ENCODE measurements around the gene ATP9B. TPM values are rescaled to one million over a fixed set of nuclear protein-coding genes. Genes with fewer than 3 reads are reported as not detected.

Gene ATP9B
- total RNA-seq, 1 experiment from 2014 or later: 10.7 TPM

- Histone ChIP-seq H3K36me3 (no peaks in the 10 kb centered on the region), H3K4me1 (replicated peaks) (peaks cover 32% of the 10 kb centered on the region), H3K27ac (0 out of 2 replicates have a peak overlapping the region, but pooled peaks have one; percentile 11), H3K9me3 (replicated peaks) (0 out of 2 replicates have a peak, but pooled peaks cover 2% of the 10 kb centered on the region), H3K27me3 (replicated peaks) (no peaks in the 10 kb centered on the region; the same call in 1 of the 2 replicates), H3K4me3 (peak overlapping the region; percentile 48)
- DNase-seq (ENCODE audit: low read depth in 1 of 2, low spot score in 2 of 2): peak in 1 of 2 experiments; percentile 71
Observed at GRCh38 chr18:79394534-79395307, 325.5 kb downstream of the ATP9B start.

DNA sequence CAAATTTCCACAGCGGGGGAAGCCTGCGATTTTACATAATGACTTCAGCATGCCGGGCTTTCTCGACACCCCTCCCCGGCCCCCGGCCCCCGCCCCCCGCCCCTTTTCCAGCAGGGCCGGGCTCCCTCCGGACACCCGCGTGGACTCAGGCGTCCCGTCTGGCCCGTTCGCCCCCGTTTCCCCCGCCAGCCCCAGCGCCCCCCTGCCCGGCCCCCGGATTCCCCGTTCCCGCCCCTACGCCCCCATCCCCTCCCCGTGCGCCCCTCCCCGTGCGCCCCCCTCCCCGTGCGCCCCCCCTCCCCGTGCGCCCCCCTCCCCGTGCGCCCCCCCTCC is 326.1 kb downstream of the ATP9B start:
- Histone ChIP-seq H3K4me3 (no peak overlapping the region), H3K27me3 (replicated peaks) (no peaks in the 10 kb centered on the region; the same call in 1 of the 2 replicates), H3K9me3 (replicated peaks) (0 out of 2 replicates have a peak, but pooled peaks cover 2% of the 10 kb centered on the region), H3K36me3 (no peaks in the 10 kb centered on the region), H3K27ac (no peak overlapping the region), H3K4me1 (replicated peaks) (peaks cover 33% of the 10 kb centered on the region)
- DNase-seq (ENCODE audit: low read depth in 1 of 2, low spot score in 2 of 2): no peak

DNA sequence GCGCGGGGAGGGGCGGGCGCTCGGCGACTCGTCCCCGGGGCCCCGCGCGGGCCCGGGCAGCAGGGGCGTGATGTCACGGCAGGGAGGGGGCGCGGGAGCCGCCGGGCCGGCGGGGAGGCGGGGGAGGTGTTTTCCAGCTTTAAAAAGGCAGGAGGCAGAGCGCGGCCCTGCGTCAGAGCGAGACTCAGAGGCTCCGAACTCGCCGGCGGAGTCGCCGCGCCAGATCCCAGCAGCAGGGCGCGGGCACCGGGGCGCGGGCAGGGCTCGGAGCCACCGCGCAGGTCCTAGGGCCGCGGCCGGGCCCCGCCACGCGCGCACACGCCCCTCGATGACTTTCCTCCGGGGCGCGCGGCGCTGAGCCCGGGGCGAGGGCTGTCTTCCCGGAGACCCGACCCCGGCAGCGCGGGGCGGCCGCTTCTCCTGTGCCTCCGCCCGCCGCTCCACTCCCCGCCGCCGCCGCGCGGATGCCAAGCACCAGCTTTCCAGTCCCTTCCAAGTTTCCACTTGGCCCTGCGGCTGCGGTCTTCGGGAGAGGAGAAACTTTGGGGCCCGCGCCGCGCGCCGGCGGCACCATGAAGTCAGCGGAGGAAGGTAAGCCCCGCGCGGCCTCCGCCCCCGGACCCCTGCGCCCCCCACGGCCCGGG is 326.7 kb downstream of the ATP9B start, which contains the start of gene NFATC1:
Gene NFATC1, plus strand, starts transcription at position 170 of the 644 bp plus-strand sequence. Its CDS starts 295 bp downstream, at position 465.
- Histone ChIP-seq H3K27me3 (replicated peaks) (no peaks in the 10 kb centered on the region; the same call in 1 of the 2 replicates), H3K4me3 (peak within 1 kb of the TSS; percentile 58), H3K9me3 (replicated peaks) (0 out of 2 replicates have a peak, but pooled peaks cover 2% of the 10 kb centered on the region), H3K27ac (0 out of 2 replicates have a peak within 1 kb of the TSS, but pooled peaks have one; percentile 11), H3K4me1 (replicated peaks) (peaks cover 33% of the 10 kb centered on the region), H3K36me3 (no peaks in the 10 kb centered on the region)
- DNase-seq (ENCODE audit: low read depth in 1 of 2, low spot score in 2 of 2): peak; percentile 43 to 81

GRCh38 chr18:79396431-79397246 is 327.4 kb downstream of the ATP9B start:
- H3K27me3 ChIP-seq (replicated peaks): no peaks in the 10 kb centered on the region; the same call in 1 of the 2 replicates
- 0 out of 2 replicates have a peak, but pooled peaks cover 2% of the 10 kb centered on the region for H3K9me3 ChIP-seq (replicated peaks)
- H3K4me3 ChIP-seq: peak overlapping the region; percentile 58
- H3K36me3 ChIP-seq: no peaks in the 10 kb centered on the region
- peak in 1 of 2 experiments; percentile 23 for DNase-seq (ENCODE audit: low read depth in 1 of 2, low spot score in 2 of 2)
- peaks cover 33% of the 10 kb centered on the region for H3K4me1 ChIP-seq (replicated peaks)
- H3K27ac ChIP-seq: no peak overlapping the region

- Histone ChIP-seq H3K4me3 (no peak overlapping the region), H3K27ac (no peak overlapping the region), H3K4me1 (replicated peaks) (peaks cover 33% of the 10 kb centered on the region), H3K27me3 (replicated peaks) (no peaks in the 10 kb centered on the region; the same call in 1 of the 2 replicates), H3K9me3 (replicated peaks) (0 out of 2 replicates have a peak, but pooled peaks cover 2% of the 10 kb centered on the region), H3K36me3 (no peaks in the 10 kb centered on the region)
- no peak for DNase-seq (ENCODE audit: low read depth in 1 of 2, low spot score in 2 of 2)
Observed at GRCh38 chr18:79397247-79397829, 328.1 kb downstream of the ATP9B start.

DNA sequence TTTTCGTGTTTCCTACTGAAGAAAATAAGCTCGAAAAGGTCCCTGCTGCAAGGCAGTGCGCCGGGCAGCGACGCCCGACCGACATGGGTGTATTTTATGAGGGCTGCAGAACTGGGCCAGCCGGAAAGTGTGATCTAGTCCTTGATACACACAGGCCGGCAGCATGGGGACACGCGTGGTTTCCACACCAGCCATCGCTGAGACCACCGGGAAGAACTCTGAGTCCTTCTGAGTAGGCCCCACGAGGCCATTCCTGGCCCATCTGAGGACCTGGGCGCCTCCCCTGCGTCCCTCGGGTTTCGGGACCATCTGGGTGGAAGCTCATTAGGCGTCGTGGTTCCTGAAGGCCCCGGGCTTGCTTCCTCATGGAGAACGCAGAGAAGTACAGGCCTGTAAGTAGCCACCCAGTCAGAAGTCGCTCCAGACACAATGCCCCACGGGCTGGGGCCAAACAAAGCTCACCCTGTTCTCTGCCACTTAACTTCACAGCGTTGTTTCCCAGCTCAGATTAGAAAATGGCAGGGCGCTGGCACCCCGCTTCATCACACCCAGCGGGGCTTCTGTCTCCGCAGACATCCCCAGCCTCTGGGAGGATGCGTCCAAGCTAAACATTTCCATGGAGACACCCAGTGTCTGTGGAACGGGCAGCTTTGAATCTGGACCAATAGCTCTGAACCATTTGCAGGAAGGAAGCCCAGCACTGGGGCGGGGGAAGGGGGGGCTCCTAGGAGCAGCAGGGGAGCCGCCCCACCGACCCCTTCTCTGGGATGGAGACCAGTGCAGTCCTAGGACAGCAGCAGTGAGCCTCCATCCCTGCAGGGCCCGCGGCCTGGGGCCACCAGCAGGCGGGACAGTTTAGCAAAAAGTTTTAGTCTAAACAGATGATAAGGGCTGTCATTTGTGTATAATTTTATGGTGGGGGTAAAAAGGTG is 328.9 kb downstream of the ATP9B start:
- Histone ChIP-seq H3K27me3 (replicated peaks) (no peaks in the 10 kb centered on the region; the same call in 1 of the 2 replicates), H3K9me3 (replicated peaks) (0 out of 2 replicates have a peak, but pooled peaks cover 2% of the 10 kb centered on the region), H3K4me3 (no peak overlapping the region)

GRCh38 chr18:79399275-79400081 is 330.3 kb downstream of the ATP9B start:
- no peak overlapping the region for H3K27ac ChIP-seq
- H3K36me3 ChIP-seq: no peaks in the 10 kb centered on the region
- 0 out of 2 replicates have a peak, but pooled peaks cover 2% of the 10 kb centered on the region for H3K9me3 ChIP-seq (replicated peaks)
- peaks cover 18% of the 10 kb centered on the region for H3K4me1 ChIP-seq (replicated peaks)
- DNase-seq (ENCODE audit: low read depth in 1 of 2, low spot score in 2 of 2): no peak
- H3K27me3 ChIP-seq (replicated peaks): no peaks in the 10 kb centered on the region
- peak overlapping the region; percentile 52 for H3K4me3 ChIP-seq

More for the DNA sequence above, 328.9 kb downstream of the ATP9B start:
- no peak for DNase-seq (ENCODE audit: low read depth in 1 of 2, low spot score in 2 of 2)
- H3K36me3 ChIP-seq: no peaks in the 10 kb centered on the region
- peaks cover 31% of the 10 kb centered on the region for H3K4me1 ChIP-seq (replicated peaks)
- H3K27ac ChIP-seq: no peak overlapping the region

DNA sequence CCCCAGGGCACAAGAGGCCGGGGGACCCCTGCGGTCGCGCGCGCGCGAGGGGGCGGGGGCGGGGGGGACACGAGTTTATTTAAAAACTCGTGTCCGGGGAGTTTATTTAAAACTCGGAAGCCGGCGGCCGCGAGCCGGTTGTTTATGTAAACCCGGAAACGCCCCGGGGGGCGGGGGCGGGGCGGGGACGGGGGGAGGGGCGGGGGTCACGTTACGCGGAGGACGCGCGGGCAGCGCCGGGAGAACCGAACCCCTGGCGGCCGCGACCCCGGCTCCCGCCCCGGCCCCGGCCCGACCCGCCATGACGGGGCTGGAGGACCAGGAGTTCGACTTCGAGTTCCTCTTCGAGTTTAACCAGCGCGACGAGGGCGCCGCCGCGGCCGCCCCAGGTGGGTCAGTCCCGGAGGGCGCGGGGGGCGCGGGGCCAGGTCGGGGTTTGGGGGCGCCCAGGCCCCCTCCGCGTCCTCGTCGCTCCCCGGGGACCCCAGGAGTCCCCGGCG is 330.9 kb downstream of the ATP9B start:
- H3K4me1 ChIP-seq (replicated peaks): peaks cover 12% of the 10 kb centered on the region
- no peak for DNase-seq (ENCODE audit: low read depth in 1 of 2, low spot score in 2 of 2)
- no peak overlapping the region for H3K27ac ChIP-seq
- H3K9me3 ChIP-seq (replicated peaks): 0 out of 2 replicates have a peak, but pooled peaks cover 2% of the 10 kb centered on the region
- H3K36me3 ChIP-seq: no peaks in the 10 kb centered on the region
- H3K4me3 ChIP-seq: peak overlapping the region; percentile 52
- H3K27me3 ChIP-seq (replicated peaks): no peaks in the 10 kb centered on the region

GRCh38 chr18:79400591-79401381 is 331.6 kb downstream of the ATP9B start:
- Histone ChIP-seq H3K4me3 (peak overlapping the region; percentile 52), H3K4me1 (replicated peaks) (peaks cover 12% of the 10 kb centered on the region), H3K36me3 (no peaks in the 10 kb centered on the region), H3K27ac (no peak overlapping the region), H3K9me3 (replicated peaks) (0 out of 2 replicates have a peak, but pooled peaks cover 2% of the 10 kb centered on the region), H3K27me3 (replicated peaks) (no peaks in the 10 kb centered on the region)
- DNase-seq (ENCODE audit: low read depth in 1 of 2, low spot score in 2 of 2): no peak

DNA sequence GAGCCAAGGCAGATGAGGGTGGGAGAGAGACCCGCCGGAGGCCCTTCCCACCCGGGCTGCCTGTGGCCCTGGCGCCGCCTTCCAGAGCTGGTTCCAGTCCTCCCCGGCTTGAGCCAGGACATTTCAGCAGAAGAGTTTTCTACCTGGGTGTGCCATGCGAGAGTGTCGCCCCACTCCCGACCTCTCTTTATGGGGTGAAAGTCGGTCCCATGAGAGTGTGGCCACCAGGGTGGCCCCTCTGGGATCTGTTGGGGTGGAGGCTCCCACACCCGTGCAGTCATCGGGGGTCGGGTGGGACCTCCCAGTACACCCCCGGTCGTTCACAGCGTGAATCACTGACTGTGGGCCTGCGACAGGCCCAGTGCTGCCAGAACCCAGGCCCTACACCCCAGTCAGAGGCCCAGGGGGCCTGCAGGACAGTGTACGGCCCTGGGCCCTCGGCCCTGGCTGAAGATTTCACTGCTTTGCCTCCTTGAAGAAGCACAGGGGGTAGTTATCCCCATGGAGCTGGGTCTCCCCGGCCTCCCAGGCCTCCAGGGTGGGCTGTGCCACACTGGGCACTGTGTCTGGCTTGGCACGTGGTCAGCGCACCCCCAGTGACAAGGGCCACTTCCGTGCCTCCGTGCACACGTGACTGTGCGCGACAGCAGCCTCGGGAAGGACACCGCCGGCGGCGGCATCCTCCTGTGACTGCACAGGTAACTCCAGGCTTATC is 332.5 kb downstream of the ATP9B start:
- Histone ChIP-seq H3K4me3 (no peak overlapping the region), H3K4me1 (replicated peaks) (peaks cover 6% of the 10 kb centered on the region), H3K36me3 (no peaks in the 10 kb centered on the region), H3K27ac (no peak overlapping the region), H3K9me3 (replicated peaks) (no peaks in the 10 kb centered on the region), H3K27me3 (replicated peaks) (no peaks in the 10 kb centered on the region)
- no peak for DNase-seq (ENCODE audit: low read depth in 1 of 2, low spot score in 2 of 2)

Data from SJSA1 (cell line).